PC-3 (cell line): ENCODE data around the gene CBFA2T3.

Experiments
- CTCF ChIP-seq: fragments of 300-600 bp; sonication (generic); conservative IDR thresholded peaks from 2 replicates; pipeline ENCODE4 v1.5.1; 2017; ENCODE audit warnings: antibody characterized with exemption, low read depth, mild to moderate bottlenecking, low read length
- EZH2 ChIP-seq: fragments of 300-600 bp; sonication (generic); IDR thresholded peaks from one replicate; pipeline ENCODE4 v1.6.1; 2017; ENCODE audit warnings: antibody characterized with exemption, mild to moderate bottlenecking, low read length; ENCODE audit not compliant: unreplicated experiment
- EZH2phosphoT487 ChIP-seq: fragments of 300-600 bp; sonication (generic); IDR thresholded peaks from 2 replicates; pipeline ENCODE4 v1.6.1; 2018; ENCODE audit warnings: mild to moderate bottlenecking, antibody characterized with exemption, low read length, borderline replicate concordance

GRCh38 chr16:88977018-88977811 is at the start of gene CBFA2T3:
- TF ChIP-seq CTCF (no peak), EZH2phosphoT487 (no peak), EZH2 (no peak)
